Activated CD4-positive, alpha-beta T cell treated with anti-CD3 and anti-CD28 coated beads for 36 hours (primary cell): ENCODE data around the gene SEMA6B. TPM values are rescaled to one million over a fixed set of nuclear protein-coding genes. Genes with fewer than 3 reads are reported as not detected.
"Not testable (repeated sequence)": the region's sequence is repeated elsewhere in the genome, so short reads cannot be mapped to it uniquely, and the experiment has no call there.

Experiments
- ATAC-seq: fragments of 200-7000 bp; cut with Tn5 transposase; one replicate; pipeline ENCODE4 v1.10.0; 2021; ENCODE audit warnings: mild to moderate bottlenecking, moderate library complexity
- CTCF ChIA-PET: fragments of 350-600 bp; sonication (Branson Sonifier 250); formaldehyde crosslinking; loops from one replicate; lab custom pipeline; 2021; ENCODE audit warnings: antibody characterized with exemption; lab: Charles Lee
- POLR2A ChIA-PET: fragments of 350-600 bp; sonication (Branson Sonifier 250); formaldehyde crosslinking; loops from one replicate; lab custom pipeline; 2021; ENCODE audit warnings: antibody characterized with exemption, inconsistent platforms; lab: Charles Lee
- DNase-seq: peaks from one replicate; pipeline ENCODE4 v3.0.0-alpha.2; 2020
- H3K27ac Mint-ChIP-seq: one replicate; pipeline ENCODE4 v1.8.0; 2021; ENCODE audit warnings: mixed read lengths
- H3K27me3 Mint-ChIP-seq: one replicate; pipeline ENCODE4 v1.8.0; 2021; ENCODE audit warnings: mixed read lengths
- H3K36me3 Mint-ChIP-seq: one replicate; pipeline ENCODE4 v1.8.0; 2021; ENCODE audit warnings: low read depth, mixed read lengths
- H3K4me1 Mint-ChIP-seq: one replicate; pipeline ENCODE4 v1.8.0; 2021; ENCODE audit warnings: mixed read lengths
- H3K4me3 Mint-ChIP-seq: one replicate; pipeline ENCODE4 v1.8.0; 2021; ENCODE audit warnings: mild to moderate bottlenecking, moderate library complexity, mixed read lengths
- H3K9me3 Mint-ChIP-seq: one replicate; pipeline ENCODE4 v1.8.0; 2021; ENCODE audit warnings: low read depth, mixed read lengths
- intact Hi-C, 2 experiments: fragments of 100-400 bp; cut with DNase I in 1 of 2; cut with micrococcal nuclease in 1 of 2; formaldehyde crosslinking; loops; one replicate each; pipeline versions ENCODE4 v1.14.2 to v1.15.1; 2022 to 2024; cut with DNase I, micrococcal nuclease
- total RNA-seq, 2 experiments: library from RNA; stranded (reverse); gene quantifications; one replicate each; pipeline ENCODE4 v1.2.3, GENCODE V29; 2021

The SEMA6B gene
- total RNA-seq, 2 experiments from 2014 or later = not detected

DNA sequence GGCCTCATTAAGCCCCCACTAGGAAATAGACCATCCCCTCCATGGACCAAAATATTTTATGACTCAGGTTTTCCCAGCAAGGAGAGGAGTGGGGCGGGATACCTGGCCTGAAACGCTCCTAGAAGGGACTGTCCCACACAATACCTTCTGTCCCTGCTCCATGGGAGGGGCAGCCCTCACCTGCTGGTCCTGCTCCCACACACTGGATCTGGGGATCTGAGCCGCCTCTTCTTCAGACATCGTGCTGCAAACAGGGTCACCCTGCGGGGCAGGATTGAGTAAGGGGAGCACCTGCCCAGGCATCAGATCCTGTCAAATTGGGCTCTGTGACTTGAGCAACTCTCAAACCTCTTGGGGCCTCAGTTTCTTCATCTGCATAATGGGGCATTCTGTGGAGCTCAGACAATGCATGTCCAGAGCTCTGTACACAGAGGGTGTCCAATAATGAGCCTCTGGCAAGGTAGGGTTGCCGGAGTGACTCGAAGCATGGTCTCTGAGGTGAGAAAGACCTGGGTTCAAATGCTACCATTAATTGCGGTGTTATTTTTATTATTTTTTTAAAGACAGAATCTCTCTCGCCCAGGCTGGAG, 25.6 kb downstream of the SEMA6B start:
- POLR2A ChIA-PET = no interaction called here
- no peaks in the 10 kb centered on the region for H3K36me3 Mint-ChIP-seq

DNA sequence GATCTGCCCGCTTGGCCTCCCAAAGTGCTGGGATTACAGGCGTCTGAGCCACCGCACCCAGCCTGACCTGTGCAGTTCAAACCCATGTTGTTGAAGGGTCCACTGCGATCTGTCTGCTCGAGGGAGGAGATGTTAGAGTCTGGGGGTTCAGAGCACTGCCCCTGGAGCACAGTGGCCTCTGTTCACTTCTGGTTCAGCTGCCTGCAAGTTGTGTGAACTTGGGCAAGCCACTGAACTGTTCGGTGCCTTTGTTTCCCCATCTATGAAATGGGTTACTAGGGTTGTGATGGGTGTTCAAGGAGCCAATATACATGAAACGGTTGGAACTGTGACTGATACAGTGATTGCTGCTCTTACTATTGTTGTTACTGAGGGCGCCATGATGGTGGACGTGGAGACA, 26.1 kb downstream of the SEMA6B start:
- no peak for ATAC-seq
- Mint-ChIP-seq H3K27ac (no peak overlapping the region), H3K27me3 (peaks cover 8% of the 10 kb centered on the region), H3K36me3 (no peaks in the 10 kb centered on the region), H3K4me3 (no peak overlapping the region), H3K4me1 (peaks cover 2% of the 10 kb centered on the region), H3K9me3 (no peaks in the 10 kb centered on the region)
- intact Hi-C loops = no loop called here
- DNase-seq = no peak
- POLR2A ChIA-PET = interaction anchor here (0.5 kb wide), 1 partner anchor 629 kb away, joined by 3 read pairs; no protein-coding TSS in a partner anchor
- CTCF ChIA-PET = interaction anchor here (3.6 kb wide), 1 partner anchor 9 kb away, joined by 35 read pairs; no protein-coding TSS in a partner anchor

More for the DNA sequence above, 25.6 kb downstream of the SEMA6B start:
- intact Hi-C loops = no loop called here
- no peak overlapping the region for H3K27ac Mint-ChIP-seq
- no peaks in the 10 kb centered on the region for H3K9me3 Mint-ChIP-seq
- peaks cover 3% of the 10 kb centered on the region for H3K4me1 Mint-ChIP-seq
- H3K27me3 Mint-ChIP-seq = peaks cover 8% of the 10 kb centered on the region
- DNase-seq (no peak), ATAC-seq (no peak)
- CTCF ChIA-PET = interaction anchor here (3.6 kb wide), 1 partner anchor 10 kb away, joined by 35 read pairs; no protein-coding TSS in a partner anchor
- no peak overlapping the region for H3K4me3 Mint-ChIP-seq

DNA sequence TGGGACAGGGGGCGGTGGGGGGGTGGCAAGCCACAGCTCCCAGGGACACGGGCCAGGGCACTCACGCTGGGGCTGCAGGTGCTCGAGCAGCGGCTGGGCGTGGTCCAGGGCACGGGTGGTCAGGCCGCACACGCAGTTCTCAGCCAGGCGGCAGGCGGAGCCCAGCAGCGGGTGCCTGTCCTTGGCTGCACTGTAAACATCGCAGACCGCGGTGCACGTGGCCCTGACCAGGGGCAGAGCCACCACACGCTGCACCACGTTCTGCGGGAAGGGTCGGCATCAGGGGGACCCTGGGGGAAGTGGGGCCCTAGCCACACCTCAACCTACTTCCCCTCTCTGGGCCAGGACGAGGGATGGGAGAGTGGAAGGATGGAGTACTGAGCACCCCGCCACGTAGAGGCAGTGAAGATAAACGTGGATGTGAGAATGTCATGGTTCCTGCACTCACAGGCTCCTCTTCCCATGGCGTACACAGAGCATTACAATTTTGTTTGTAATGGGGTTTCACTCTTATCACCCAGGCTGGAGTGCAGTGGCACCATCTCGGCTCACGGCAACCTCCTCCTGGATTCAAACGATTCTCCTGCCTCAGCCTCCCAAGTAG, 27.8 kb downstream of the SEMA6B start:
- POLR2A ChIA-PET = no interaction called here
- peaks cover 6% of the 10 kb centered on the region for H3K27me3 Mint-ChIP-seq
- ATAC-seq = no peak
- H3K9me3 Mint-ChIP-seq = no peaks in the 10 kb centered on the region
- intact Hi-C loops = no loop called here
- no peak overlapping the region for H3K4me3 Mint-ChIP-seq
- no peaks in the 10 kb centered on the region for H3K36me3 Mint-ChIP-seq
- no peak for DNase-seq
- H3K4me1 Mint-ChIP-seq = peaks cover 2% of the 10 kb centered on the region
- no peak overlapping the region for H3K27ac Mint-ChIP-seq
- CTCF ChIA-PET = no interaction called here

DNA sequence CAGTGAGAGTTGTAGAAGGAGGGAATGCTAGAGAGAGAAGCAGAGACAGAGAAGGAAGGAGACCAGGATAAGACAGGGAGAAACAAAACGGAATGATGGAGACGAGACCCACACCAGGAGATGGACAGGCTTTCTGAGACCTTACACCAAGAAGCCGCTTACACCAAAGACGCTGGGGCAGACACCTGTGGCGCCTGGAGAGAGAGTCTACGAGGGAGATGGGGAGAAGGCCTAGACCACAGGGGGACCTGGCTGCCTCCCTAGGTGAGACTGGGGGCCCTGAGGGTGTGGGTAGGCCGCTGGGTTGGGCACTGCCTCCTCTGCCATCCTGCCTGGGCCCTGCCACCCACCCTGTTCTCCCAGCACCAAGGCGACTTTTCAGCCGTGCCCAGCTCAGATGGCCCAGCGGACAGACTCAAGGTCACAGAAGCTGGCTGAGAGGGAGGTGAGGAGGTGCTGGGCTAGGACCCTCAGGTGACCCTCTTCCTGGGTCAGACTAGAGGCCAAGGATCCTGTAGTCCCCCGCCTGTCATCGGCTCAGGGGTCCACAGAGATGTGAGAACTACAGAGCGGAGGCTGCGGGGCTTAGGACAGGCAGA, 29.5 kb downstream of the SEMA6B start:
- no peak for ATAC-seq
- no peaks in the 10 kb centered on the region for H3K4me1 Mint-ChIP-seq
- peaks cover 2% of the 10 kb centered on the region for H3K27me3 Mint-ChIP-seq
- intact Hi-C loops = no loop called here
- ChIA-PET POLR2A (no interaction called here), CTCF (no interaction called here)
- H3K4me3 Mint-ChIP-seq = no peak overlapping the region
- H3K27ac Mint-ChIP-seq = peak overlapping the region; percentile 28
- no peaks in the 10 kb centered on the region for H3K9me3 Mint-ChIP-seq
- H3K36me3 Mint-ChIP-seq = no peaks in the 10 kb centered on the region
- DNase-seq = no peak

DNA sequence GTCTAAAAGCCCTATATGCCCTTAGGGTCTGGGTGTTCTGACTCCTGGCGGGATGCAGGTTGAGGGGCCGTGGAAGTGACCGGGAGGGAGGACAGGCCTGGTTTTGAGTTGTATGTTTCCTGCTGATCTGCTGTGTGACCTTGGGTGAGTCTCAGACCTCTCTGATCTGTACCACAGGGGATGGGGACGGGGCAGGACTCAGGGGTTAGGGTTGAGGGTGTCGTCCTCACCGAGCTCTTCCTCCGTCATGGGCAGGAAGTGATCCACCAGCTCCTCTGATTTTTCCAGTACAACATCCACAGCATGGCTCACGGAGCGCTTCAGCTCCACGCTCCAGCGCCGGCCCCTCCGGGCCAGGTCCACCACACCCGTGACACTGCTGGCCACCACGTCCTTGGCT, 30.6 kb downstream of the SEMA6B start:
- H3K27me3 Mint-ChIP-seq = peaks cover 2% of the 10 kb centered on the region
- no peak overlapping the region for H3K27ac Mint-ChIP-seq
- ChIA-PET CTCF (interaction anchor here (0.7 kb wide), 1 partner anchor 1299 kb away, joined by 3 read pairs; no protein-coding TSS in a partner anchor), POLR2A (no interaction called here)
- no peaks in the 10 kb centered on the region for H3K9me3 Mint-ChIP-seq
- no peaks in the 10 kb centered on the region for H3K4me1 Mint-ChIP-seq
- H3K36me3 Mint-ChIP-seq = no peaks in the 10 kb centered on the region
- intact Hi-C loops = no loop called here
- DNase-seq = no peak
- no peak overlapping the region for H3K4me3 Mint-ChIP-seq
- no peak for ATAC-seq

DNA sequence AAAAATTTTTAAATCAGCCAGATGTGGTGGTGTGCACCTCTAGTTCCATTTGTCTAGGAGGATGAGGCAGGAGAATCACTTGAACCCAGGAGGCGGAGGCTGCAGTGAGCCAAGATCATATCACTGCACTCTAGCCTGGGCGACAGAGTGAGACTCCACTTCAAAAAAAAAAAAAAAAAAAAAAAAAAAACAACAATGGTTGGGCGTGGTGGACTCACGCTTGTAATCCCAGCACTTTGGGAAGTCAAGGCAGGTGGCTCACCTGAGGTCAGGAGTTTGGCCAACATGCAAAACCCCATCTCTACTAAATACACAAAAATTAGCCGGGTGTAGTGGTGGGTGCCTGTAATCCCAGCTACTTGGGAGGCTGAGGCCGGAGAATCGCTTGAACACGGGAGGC, 32.1 kb downstream of the SEMA6B start:
- DNase-seq, POLR2A ChIA-PET, H3K27ac Mint-ChIP-seq, H3K36me3 Mint-ChIP-seq, H3K27me3 Mint-ChIP-seq, H3K4me1 Mint-ChIP-seq, CTCF ChIA-PET, ATAC-seq, H3K4me3 Mint-ChIP-seq, intact Hi-C loops, H3K9me3 Mint-ChIP-seq: not testable (repeated sequence)

DNA sequence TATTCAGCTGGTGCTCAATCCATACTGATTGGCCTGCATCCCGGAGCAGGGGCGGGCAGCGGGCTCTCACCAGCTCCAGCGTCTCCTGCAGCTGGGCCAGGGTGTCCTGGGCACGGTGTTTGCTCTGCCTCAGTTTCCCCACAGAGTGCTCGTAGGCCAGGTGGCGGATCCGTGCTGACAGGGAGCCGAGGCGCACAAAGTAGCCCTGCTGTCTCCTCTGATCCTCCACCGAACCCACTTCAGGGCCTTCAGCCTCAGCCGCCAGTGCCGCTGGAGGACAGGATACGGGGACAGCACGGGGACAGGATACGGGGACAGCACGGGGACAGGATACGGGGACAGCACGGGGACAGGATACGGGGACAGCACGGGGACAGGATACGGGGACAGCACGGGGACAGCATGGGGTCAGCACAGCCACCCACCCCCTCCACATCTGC, 33.9 kb downstream of the SEMA6B start:
- H3K36me3 Mint-ChIP-seq = no peaks in the 10 kb centered on the region
- CTCF ChIA-PET = interaction anchor here (0.6 to 3.5 kb wide), 11 partner anchors 8 to 1212 kb away, joined by 3 to 35 read pairs (median 3); partner anchors contain the start of gene PLIN5
- no peak overlapping the region for H3K4me3 Mint-ChIP-seq
- intact Hi-C loops = loop anchor here in 1 of 2 experiments (1.0 to 2.0 kb wide), 3 partner anchors 69 to 258 kb away; partner anchors contain the start of gene UBXN6
- ATAC-seq (no peak), DNase-seq (no peak)
- H3K9me3 Mint-ChIP-seq = no peaks in the 10 kb centered on the region
- POLR2A ChIA-PET = no interaction called here
- peaks cover 2% of the 10 kb centered on the region for H3K27me3 Mint-ChIP-seq
- H3K4me1 Mint-ChIP-seq = no peaks in the 10 kb centered on the region
- H3K27ac Mint-ChIP-seq = no peak overlapping the region

DNA sequence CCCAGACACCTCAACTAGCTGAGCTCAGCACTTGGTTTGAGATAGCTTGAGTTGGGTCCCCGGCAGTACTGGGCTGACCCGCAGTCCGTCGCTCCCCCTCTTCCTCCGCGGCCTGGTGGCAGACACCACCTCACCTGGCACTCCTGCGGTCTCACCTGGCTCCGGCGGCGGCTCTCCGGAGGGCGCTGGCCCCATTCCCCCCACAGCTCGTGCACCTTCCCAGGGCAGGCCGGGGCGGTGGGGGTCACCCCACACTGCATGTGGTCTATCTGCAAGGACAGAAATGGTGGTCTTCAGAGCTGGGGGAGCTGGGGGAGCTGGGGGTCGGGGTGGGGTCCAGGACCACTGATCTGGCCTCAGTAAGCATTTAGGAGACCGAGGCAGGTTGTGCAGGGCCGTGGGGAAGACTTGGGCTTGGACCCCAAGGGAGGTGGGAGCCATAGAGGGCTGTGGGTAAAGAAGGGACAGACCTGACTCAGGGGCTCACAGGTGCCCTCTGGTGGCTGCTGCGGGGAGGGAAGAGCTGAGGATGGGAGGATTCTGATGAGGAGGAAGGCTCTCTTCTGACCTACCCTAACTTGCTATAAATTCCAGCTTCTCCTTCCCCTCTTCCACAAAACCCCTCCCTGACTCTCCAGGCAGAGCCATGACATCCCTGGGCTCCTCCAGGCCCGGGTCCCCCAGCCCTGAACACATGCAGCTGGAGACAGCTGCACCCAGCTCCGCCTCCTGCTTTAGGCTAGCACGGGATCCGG, 34.5 kb downstream of the SEMA6B start:
- ATAC-seq (peak; percentile 93), DNase-seq (peak; percentile 86)
- H3K4me1 Mint-ChIP-seq = no peaks in the 10 kb centered on the region
- POLR2A ChIA-PET = no interaction called here
- CTCF ChIA-PET = interaction anchor here (0.6 to 3.5 kb wide), 15 partner anchors 8 to 1212 kb away, joined by 3 to 35 read pairs (median 3); partner anchors contain the start of genes PLIN5 and YJU2
- no peak overlapping the region for H3K4me3 Mint-ChIP-seq
- H3K27me3 Mint-ChIP-seq = peaks cover 2% of the 10 kb centered on the region
- intact Hi-C loops = loop anchor here in 1 of 2 experiments (1.0 to 2.0 kb wide), 3 partner anchors 68 to 258 kb away; partner anchors contain the start of gene UBXN6
- H3K9me3 Mint-ChIP-seq = no peaks in the 10 kb centered on the region
- H3K36me3 Mint-ChIP-seq = no peaks in the 10 kb centered on the region
- no peak overlapping the region for H3K27ac Mint-ChIP-seq

DNA sequence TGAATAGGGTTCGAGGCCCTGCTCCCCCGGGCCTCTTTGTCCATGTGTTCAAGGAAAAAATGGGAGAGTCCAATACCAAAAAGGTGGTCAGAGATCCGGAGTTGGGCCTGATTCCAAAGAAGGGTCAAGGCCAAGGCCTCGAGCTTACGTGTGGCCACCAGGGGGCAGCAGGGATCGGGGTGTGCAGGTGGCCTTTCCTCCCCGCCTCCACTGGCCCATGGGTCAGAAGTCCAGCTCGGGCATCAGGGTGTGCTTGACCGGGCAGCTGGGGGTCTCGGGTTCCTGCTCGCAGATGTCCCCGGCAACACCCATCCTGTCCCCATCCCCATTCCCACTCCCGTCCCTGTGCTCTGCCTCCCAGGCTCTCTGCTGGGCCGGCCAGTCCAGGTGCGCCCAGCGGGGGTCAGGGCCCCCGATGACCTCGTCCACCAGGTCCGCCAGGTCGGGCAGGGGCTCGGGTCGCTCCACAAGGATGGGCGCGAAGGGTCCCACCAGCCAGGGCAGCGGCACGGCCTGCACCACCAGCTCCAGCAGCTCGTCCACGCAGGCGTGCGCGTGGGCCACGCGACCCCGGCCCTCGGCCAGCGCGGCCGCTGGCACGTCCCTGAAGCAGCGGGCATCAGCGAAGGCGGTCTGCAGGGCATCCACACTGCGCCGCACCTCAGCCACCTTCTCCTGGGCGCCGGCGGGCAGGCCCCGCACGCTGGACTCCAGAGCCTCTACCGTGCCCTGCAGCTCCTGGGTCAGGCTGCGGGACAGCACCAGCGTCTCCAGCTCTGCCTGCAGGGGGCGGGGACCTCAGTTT, 36.0 kb downstream of the SEMA6B start:
- H3K27me3 Mint-ChIP-seq = no peaks in the 10 kb centered on the region
- intact Hi-C loops = loop anchor here in 1 of 2 experiments (2.0 kb wide), 1 partner anchor 67 kb away; the partner anchor contains the start of gene UBXN6
- H3K4me3 Mint-ChIP-seq = no peak overlapping the region
- H3K4me1 Mint-ChIP-seq = no peaks in the 10 kb centered on the region
- CTCF ChIA-PET = interaction anchor here (0.6 to 3.5 kb wide), 9 partner anchors 11 to 361 kb away, joined by 3 to 35 read pairs (median 5); partner anchors contain the start of genes LRG1 and PLIN5
- ATAC-seq = no peak
- peak; percentile 62 for DNase-seq
- H3K36me3 Mint-ChIP-seq = no peaks in the 10 kb centered on the region
- no peaks in the 10 kb centered on the region for H3K9me3 Mint-ChIP-seq
- no peak overlapping the region for H3K27ac Mint-ChIP-seq
- POLR2A ChIA-PET = no interaction called here

DNA sequence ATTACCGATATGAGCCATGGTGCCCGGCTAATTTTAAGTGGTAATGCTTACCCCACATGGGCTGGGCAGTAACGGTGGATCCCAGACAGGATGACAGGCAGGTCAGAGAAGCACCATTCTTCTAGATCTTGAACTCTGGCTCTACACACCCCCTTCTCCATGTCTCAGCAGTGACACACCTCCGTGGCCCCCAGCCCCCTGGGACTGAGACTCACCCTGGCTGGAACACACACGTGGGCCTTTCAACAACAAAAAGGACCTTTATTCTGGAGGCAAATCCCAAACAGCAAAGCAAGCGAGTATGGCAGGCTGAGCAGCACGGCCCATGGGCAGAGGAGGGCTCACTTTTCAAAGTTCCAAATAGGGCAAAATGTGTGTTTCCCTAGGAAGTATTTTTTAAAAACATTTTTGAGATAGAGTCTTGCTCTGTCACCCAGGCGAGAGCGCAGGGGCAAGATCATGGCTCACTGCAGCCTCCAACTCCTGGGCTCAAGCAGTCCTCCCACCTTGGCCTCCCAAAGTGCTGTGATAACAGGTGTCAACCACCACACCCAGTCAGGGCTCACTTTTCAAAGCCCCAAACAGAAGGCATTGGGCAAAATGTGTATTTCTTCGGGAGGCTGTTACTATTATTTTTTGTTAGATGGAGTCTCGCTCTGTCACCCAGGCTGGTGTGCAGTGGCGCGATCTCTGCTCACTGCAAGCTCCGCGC, 37.0 kb downstream of the SEMA6B start:
- H3K4me3 Mint-ChIP-seq = no peak overlapping the region
- DNase-seq = no peak

More for the DNA sequence above, 37.0 kb downstream of the SEMA6B start:
- intact Hi-C loops = no loop called here
- Mint-ChIP-seq H3K27me3 (no peaks in the 10 kb centered on the region), H3K36me3 (no peaks in the 10 kb centered on the region), H3K4me1 (no peaks in the 10 kb centered on the region), H3K9me3 (no peaks in the 10 kb centered on the region), H3K27ac (no peak overlapping the region)
- POLR2A ChIA-PET = no interaction called here
- ATAC-seq = no peak
- CTCF ChIA-PET = interaction anchor here (0.6 to 3.5 kb wide), 9 partner anchors 12 to 1089 kb away, joined by 3 to 35 read pairs (median 4); partner anchors contain the start of genes LRG1 and PLIN5
